Stimulated activated CD4-positive, alpha-beta T cell treated with anti-CD3 and anti-CD28 coated beads, Interleukin-15, amount 100 ng/mL, for 1 hour (primary cell): Measurements from ENCODE around the gene TAS2R4.
"Not testable (repeated sequence)": the region's sequence is repeated elsewhere in the genome, so short reads cannot be mapped to it uniquely, and the experiment has no call there.

Experiments
- DNase-seq, 2 donors: peaks; one replicate each; pipeline ENCODE4 v3.0.0-alpha.2; 2020; ENCODE audit warnings: low read depth in 1 of 2, low spot score in 1 of 2

Gene TAS2R4, protein sequence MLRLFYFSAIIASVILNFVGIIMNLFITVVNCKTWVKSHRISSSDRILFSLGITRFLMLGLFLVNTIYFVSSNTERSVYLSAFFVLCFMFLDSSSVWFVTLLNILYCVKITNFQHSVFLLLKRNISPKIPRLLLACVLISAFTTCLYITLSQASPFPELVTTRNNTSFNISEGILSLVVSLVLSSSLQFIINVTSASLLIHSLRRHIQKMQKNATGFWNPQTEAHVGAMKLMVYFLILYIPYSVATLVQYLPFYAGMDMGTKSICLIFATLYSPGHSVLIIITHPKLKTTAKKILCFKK

DNA sequence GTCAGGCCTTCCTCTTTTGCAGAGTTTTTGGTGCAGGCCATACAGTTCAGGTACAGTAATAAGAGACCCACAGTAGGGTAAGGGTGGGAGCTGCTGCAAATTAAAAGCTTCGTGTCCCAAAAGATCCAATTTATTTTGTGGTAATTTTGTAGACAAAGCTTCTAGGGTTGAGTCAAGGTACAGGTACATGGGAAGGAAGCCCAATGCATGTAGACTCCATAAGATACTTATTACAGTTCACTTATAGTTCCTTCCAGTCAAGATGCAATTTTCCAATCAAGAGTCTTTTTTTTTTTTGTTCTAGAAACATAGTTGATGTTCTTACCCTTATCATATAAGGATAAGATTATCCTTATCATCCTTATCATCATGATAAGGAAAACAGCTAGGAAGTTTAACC is at the start of gene TAS2R4:
Gene TAS2R4, plus strand, starts transcription at position 301 of the 400 bp plus-strand sequence. CDS start 1,815 bp downstream, outside the sequence.
- DNase-seq, result no peak

DNA sequence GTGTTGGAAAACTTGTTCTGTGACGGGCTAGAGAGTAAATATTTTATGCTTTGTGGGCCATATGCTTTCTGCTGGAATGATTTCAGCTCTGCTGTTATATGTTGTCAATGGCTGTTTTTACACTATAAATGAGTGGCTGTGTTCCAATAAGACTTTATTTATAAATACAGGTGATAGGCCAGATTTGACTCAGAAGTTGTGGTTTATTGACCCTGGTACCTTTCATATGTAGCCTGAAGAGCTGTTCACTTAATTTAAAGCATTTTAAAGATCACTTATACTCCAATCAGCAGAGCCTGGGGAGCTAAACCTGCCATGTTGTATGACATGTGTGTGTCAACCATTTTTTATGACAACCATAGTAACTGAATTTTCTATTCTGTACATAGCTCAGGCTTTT is 47.5 kb upstream of the TAS2R4 start:
- DNase-seq, result no peak

GRCh38 chr7:141731476-141732149 is 44.9 kb upstream of the TAS2R4 start:
- DNase-seq, result no peak

DNA sequence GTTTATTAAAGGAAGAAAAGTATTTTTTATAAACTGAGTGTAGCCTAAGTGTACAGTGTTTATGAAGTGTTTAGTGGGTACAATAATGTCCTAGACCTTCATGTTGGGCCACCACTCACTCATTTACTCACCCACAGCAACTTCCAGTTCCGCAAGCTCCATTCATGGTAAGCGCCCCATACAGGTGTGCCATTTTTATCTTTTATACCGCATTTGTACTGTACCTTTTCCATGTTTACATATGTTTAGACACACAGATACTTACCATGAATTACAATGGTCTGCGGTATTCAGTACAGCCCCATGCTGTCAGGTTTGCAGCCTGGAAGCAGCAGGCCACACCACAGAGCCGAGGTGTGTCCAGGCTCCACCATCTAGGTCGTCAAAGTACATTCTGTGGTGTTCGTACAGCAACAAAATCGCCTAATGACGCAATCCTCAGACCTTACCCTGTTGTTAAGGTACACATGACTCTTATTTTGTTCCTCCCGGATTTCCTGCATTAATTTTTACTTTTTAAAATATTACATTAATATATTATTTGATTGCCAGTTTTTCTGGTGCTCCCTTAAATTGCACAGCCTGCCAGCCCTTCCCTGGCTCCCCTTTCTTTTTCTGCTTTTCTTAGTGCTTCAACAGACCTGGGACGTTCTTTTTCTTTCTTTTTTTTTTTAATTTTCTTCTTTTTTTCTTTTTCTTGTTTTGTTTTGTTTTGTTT is 39.2 kb upstream of the TAS2R4 start:
- DNase-seq, result no peak

GRCh38 chr7:141737836-141738591 is 38.5 kb upstream of the TAS2R4 start, which contains the start of gene SSBP1:
SSBP1 (plus strand) TSS chr7:141738358; CDS start chr7:141739167, 809 bp downstream.
- peak; percentile 76 to 80 for DNase-seq

DNA sequence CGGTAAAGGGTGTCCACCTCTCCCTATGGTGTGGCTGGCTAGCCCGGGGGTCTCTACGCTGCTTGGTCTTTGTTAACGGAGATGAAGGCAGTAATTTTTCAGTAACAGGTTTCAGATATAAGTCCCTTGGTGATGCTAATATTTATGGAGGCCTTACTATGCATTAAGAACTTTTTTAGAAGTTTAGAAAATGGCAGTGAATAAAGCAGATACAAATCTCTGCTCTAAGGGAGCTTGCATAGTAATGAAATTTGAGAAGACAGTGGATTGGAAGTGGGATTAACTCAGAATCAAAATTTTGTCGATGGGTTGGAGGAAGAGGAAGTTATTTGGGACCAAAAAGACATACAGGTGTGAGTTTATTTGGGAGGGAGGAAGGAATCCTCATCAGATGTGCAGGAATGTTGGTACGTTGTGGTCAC is 37.9 kb upstream of the TAS2R4 start:
- DNase-seq, result no peak

- no peak for DNase-seq
Measured at GRCh38 chr7:141739250-141739649, 37.2 kb upstream of the TAS2R4 start.

DNA sequence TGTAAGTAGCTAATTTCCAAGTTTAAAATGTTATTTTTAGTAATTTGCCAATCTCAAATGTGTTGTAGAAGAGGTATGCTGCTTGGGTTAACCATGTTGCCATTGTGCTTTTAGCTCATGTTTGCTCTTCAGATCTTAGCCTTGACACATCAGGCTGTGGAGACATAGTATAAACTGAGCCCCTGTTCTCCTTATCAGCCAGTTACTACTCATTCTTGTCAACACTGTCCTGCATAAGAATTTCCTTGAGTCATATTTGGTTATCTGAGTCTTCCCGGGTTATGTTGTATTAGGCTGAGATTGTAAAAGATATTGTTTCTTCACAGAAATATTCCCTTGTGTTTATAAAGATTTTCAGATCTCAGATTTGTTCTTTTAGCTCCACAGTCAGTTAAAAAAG is 34.2 kb upstream of the TAS2R4 start:
- no peak for DNase-seq

DNA sequence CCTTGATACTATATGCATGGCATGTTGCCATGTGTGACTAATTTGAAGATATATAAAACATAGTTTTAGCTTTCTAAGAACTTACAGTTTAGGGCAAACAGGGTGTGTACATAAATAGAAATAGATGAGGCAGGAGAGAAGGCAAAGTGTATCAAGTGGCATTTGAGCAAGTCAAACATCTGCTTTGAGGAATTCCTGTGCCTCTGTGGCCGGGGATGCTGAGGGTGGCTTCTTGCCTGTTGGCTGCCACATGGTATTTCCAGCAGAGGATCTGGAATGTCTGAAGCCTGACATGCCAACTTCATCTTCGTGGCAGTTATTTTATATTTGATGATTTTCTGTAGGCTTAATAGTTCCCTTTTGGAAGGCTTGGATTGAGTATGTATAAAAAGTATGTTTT is 32.3 kb upstream of the TAS2R4 start:
- DNase-seq, result no peak

GRCh38 chr7:141748396-141748795 is 28.1 kb upstream of the TAS2R4 start:
- no peak for DNase-seq

- not testable (repeated sequence) for DNase-seq
Measured at GRCh38 chr7:141751904-141752303, 24.6 kb upstream of the TAS2R4 start.

DNA sequence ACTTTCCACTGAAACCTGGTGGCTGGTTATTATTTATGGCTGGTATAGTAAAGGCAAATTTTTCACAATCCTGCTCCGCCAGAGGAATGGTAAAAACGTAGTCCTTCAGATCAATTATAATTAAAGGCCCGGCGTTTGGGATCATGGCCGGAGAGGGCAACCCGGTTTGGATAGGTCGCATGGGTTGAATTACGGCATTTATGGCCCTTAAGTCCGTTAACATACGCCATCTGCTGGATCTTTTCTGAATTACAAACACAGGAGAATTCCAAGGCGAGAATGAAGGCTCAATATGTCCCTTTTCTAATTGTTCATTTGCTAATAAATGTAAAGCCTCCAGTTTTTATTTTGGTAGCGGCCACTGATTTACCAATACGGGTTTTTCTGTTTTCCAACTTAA is 23.8 kb upstream of the TAS2R4 start:
- no peak for DNase-seq

GRCh38 chr7:141754939-141755338 is 21.5 kb upstream of the TAS2R4 start:
- no peak for DNase-seq

DNA sequence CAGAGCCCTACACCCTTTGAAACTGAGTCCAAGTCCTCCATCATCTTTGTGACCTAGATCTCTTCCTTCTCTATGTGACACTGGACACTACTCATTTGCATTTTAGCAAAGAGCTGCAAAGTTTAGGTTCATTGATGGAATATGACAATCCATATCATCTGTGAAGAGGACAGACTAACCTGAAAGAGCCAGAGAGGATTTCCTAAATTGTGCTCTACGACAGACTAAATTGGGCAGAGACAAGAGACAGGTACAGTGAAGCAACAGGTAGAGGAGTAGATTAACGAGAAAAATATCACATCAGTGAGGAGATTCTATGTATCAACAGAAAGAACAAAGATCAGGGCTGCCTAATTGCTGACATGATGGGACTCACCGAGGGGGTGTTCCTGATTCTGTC is 12.7 kb upstream of the TAS2R4 start, which contains the start of gene TAS2R3:
Gene TAS2R3, plus strand, starts transcription at position 301 of the 400 bp plus-strand sequence. Its CDS starts 62 bp downstream, at position 363.
- DNase-seq, result no peak

DNA sequence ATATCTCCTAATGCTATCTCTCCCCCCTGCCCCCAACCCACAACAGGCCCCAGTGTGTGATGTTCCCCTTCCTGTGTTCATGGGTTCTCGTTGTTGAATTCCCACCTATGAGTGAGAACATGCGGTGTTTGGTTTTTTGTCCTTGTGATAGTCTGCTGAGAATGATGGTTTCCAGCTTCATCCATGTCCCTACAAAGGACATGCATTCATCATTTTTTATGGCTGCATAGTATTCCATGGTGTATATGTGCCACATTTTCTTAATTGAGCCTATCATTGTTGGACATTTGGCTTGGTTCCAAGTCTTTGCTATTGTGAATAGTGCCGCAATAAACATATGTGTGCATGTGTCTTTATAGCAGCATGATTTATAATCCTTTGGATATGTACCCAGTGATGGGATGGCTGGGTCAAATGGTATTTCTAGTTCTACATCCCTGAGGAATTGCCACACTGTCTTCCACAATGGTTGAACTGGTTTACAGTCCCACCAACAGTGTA is 6.3 kb upstream of the TAS2R4 start:
- DNase-seq, result not testable (repeated sequence)

- DNase-seq, result no peak
Measured at GRCh38 chr7:141785706-141786552, 9.5 kb downstream of the TAS2R4 start.

GRCh38 chr7:141788296-141788695 is 11.8 kb downstream of the TAS2R4 start:
- no peak for DNase-seq

DNA sequence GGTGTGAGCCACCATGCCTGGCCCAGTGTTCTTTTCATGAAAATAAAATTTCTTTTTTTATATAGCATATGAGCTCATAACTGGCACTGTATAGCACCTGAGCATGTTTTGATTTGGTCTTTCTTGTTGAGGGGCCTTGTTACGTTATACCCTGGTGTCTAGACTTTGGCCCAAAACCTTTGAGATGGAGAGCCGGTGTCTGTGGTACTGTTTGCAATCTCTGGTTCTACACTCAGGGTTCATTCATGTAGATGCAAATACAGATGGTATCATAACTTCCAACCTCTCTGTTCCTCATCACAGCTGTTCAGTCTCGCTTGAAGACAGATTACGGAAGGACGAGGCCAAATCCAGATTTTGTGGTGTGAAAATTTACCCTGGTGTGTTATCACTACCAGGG is 13.4 kb downstream of the TAS2R4 start, which contains the start of gene TAS2R5:
Gene TAS2R5, plus strand, starts transcription at position 301 of the 400 bp plus-strand sequence. CDS start 145 bp downstream, outside the sequence.
- no peak for DNase-seq

GRCh38 chr7:141792526-141792925 is 16.1 kb downstream of the TAS2R4 start:
- DNase-seq, result no peak

GRCh38 chr7:141820067-141820466 is 43.6 kb downstream of the TAS2R4 start:
- DNase-seq, result no peak
